GM21515 (cell line): ENCODE results near the gene TLCD3A.
"Not testable (repeated sequence)": the region's sequence is repeated elsewhere in the genome, so short reads cannot be mapped to it uniquely, and the experiment has no call there.

Experiments
- ATAC-seq: cut with Tn5 transposase; IDR thresholded peaks from one replicate; pipeline ENCODE4 v1.9.1; 2021; ENCODE audit not compliant: unreplicated experiment

Gene TLCD3A

DNA sequence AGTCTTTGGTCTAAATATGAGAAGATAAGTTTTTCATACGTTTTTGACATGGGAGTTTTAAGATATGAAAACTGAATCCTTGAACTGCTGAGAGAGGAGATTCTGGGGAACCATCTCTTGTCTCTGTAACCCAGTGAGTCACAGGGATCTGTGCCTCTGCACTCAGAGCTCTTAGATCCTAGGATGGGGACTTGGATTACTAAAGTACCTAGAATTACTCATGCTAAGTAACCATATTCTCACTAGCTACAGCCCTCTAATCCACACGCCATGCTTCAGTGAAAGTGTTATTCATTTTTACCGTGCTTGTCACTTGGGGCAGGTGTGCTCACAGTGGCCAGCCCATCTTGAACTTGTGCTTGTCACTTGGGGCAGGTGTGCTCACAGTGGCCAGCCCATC lies 51.7 kb downstream of the TLCD3A start:
- no peak for ATAC-seq

GRCh38 chr17:785901-786300 lies 53.5 kb downstream of the TLCD3A start:
- ATAC-seq: not testable (repeated sequence)

- no peak for ATAC-seq
These were observed 55.3 kb downstream of the TLCD3A start for GRCh38 chr17:787641-788221.

GRCh38 chr17:788551-788950 lies 56.2 kb downstream of the TLCD3A start:
- ATAC-seq: no peak

DNA sequence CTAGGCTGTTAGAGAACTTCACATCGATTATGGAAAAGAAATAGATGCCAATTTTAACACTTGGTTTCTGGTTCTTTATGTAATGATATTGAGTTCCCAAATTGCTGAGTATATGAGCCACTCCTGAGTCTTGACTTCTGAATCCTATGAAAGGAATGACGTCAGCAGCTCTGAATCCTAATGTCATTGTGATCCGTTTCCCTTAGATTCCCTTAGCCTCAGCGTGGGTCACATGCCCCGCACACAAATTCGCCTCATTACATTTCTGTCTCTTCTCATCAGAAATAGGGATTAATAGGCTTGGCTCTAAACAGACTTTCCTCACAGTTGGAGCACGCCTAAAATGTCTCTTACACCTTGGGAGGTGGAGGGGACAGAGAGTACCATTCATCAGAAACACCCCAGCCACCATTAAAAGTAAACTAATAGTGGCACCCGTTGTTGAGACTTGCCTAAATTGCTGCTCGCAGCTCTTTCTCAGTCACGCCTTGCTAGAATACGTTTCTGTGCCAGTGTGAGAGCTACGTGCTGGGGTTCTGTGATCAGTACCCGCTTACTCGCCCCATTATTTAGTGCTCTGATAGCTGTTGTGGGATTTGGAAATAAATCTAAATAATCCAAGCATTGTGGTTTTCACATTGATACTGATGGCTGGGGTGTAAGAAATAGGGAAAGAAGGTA lies 56.9 kb downstream of the TLCD3A start:
- no peak for ATAC-seq

DNA sequence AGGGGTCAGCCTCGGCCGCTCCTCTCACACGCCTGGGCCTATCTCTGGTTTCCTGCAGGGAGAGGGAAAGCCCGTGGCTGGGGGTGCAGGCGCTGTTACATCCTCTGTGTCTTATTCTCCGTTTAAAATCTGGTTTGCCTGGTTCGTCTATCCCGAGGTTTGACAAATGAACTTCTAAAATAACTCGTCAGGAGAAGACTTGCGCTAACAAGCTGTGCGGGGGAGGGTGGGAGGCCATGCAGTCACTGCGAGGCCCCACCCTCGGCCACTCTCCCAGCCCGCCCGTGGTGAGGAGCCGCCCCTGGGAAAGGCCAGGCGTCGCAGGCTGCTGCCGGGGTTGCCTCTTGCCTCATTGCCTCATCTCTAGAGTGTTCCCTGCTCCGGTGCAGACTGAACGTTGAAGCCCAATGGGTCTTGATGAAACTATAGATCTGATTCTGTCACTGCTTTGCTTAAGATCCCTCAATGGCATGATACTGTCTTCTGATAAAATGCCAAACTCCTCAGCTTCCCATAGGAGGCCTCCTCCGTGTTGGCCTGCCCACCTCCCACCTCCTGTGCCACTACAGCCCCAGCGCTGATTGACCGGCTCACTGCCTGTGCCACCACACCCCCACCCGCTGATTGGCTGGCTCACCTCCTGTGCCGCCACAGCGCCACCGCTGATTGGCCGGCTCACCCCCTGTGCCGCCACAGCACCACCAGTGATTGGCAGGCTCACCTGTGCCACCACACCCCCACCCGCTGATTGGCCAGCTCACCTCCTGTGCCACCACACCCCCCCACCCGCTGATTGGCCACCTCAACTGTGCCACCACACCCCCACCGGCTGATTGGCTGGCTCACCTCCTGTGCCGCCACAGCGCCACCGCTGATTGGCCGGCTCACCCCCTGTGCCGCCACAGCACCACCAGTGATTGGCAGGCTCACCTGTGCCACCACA lies 57.8 kb downstream of the TLCD3A start:
- ATAC-seq: not testable (repeated sequence)

GRCh38 chr17:790874-791247 lies 58.5 kb downstream of the TLCD3A start:
- not testable (repeated sequence) for ATAC-seq

DNA sequence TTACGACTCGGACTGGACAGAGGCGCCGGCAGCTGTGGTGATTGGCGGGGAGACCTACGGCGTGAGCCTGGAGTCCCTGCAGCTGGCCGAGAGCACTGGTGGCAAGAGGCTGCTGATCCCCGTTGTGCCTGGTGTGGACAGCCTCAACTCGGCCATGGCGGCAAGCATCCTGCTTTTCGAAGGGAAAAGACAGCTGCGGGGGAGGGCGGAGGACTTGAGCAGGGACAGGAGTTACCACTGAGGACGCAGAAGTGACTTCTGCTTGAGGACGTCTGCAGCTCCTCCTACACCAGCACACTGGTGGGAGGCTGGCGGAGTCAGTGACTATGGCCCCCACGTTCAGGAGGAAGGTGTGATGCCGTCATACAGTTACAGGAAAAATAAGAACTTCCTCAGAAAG lies 59.4 kb downstream of the TLCD3A start:
- no peak for ATAC-seq

DNA sequence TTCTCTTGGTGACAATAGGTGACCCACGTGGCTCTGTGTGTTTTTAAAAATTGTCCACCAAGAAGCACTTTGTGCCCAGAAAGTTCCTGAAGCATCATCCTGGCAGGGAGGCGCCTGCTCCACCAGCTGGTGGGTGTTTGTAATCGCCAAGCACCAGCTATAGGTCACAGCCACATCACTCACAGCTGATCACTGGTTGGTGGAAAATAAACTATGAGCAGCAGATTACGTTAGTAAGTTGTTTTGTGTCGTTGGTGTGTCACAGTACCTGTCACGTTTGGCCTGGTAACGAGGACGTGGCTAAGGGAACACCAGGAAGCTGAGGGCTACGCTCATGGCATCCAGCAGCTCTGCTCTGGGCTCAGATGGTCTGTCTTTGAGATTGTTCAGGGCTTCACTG lies 59.9 kb downstream of the TLCD3A start:
- ATAC-seq: no peak
